ENCODE results near the gene CCN2. TPM values are rescaled to one million over a fixed set of nuclear protein-coding genes. Genes with fewer than 3 reads are reported as not detected.
"Not testable (repeated sequence)": the region's sequence is repeated elsewhere in the genome, so short reads cannot be mapped to it uniquely, and the experiment has no call there.

The CCN2 gene
- total RNA-seq, 1 donor from 2014 or later: 6.9 TPM

DNA sequence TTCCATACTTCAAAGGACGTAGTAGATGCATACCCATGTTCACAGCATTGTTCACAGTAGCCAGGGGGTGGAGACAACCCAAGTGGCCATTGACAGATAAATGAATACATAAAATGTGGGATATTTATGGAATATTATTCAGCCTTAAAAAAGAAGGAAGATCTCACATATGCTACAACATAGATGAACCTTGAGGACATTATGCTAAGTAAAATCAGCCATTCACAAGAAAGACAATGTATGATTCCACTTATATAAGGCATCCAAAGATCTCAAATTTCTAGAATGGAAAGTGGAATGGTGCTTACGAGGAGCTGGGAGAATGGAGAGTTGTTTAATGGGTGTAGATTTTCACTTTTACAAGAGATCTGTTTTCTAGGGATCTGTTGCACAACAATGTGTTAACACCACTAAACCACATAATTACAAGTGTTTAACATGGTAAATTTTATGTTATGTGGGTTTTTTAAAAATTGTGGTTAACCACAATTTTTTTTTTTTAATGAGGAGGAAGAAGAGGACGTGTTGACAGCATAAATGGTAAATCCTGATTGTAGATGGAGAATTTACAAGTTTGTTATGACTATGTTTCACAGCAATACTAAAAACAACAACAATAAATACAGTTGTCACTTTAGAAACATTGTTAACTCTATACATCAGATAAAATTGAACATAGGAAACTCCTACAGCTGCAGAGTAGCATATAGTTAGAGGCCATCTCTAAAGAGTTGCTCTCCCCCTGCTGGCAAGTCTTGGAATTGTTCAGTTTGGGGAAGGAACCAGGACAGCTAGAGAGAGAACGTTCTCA is 41.6 kb downstream of the CCN2 start:
- DNase-seq: peak; percentile 6

DNA sequence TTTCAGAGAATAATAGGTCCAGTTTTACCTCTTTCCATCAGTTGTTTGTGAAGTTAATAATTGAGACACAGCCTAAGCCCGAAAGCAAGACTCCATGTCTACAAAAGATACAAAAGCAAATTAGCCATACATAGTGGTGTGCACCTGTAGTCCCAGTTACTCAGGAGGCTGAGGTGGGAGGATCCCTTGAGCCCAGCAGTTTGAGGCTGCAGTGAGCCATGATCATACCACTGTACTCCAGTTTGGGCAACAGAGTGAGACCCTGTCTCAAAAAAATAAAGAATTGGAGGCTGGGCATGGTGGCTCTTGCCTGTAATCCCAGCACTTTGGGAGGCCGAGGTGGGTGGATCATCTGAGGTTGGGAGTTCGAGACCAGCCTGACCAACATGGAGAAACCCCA is 42.4 kb downstream of the CCN2 start:
- not testable (repeated sequence) for DNase-seq

DNA sequence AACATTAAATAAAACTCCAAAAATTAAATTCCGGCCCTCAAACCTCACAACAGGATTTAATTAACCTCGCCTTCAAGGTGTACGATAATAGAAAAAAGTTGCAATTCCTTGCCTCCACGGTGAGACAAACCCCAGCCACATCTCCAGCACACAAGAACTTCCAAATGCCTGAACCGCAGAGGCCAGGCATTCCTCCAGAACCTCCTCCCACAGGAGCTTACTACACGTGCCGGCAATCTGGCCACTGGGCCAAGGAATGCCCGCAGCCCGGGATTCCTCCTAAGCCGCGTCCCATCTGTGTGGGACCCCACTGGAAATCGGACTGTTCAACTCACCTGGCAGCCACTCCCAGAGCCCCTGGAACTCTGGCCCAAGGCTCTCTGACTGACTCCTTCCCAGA is 47.4 kb downstream of the CCN2 start:
- not testable (repeated sequence) for DNase-seq

DNA sequence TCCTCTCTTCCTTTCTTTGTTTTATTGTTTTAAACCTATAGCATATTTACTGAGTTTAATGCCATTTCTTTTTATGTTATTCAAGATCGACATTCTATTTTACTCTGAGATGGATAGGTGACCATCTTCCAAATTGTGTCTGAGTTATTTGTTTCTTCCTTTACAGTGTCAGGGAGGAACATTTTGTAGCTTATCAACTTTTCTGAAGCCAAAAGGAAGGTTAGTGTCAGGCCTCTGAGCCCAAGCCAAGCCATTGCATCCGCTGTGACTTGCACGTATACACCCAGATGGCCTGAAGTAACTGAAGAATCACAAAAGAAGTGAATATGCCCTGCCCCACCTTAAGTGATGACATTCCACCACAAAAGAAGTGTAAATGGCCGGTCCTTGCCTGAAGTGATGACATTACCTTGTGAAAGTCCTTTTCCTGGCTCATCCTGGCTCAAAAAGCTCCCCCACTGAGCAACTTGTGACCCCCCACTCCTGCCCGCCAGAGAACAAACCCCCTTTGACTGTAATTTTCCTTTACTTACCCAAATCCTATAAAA is 49.8 kb downstream of the CCN2 start:
- DNase-seq: not testable (repeated sequence)

DNA sequence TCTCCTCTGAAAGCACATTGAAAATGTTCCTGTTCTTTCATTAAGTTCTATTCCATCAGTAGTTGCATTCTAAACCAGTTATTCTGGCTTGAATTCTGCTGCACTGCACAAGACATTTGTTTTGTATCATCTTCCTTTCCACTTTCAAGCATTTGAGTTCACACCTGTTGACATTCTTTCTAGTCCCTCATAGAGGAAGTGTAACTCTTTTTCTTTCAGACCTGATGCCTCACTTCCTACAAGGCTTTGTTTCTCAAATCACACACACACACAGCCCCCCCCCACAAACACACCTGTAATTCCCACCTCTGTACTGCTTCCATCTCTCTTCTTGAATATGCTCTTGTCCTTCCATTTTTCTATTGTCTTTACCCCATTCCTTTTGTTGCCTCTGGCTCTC is 50.9 kb downstream of the CCN2 start:
- DNase-seq: no peak

DNA sequence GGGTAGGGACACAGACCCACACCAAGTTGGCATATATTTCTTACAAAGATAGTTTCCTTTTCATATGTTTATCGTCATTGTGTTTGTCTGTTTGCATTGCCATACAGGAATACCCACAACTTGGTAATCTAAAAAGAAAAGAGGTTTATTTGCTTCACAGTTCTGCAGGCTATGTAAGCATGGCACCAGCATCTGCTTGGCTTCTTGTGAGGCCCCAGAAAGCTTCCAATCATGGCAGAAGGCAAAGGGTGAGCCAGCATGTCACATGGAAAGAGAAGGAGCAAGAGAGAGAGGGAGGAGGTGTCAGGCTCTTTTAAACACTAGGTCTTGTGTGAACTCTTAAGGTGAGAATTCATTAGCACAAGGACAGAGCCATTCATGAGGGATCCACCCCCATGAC is 52.5 kb downstream of the CCN2 start:
- DNase-seq: no peak

Other genes with a start within 250 kb of the CCN2 start
- not detected for gene OR2A4, start 250.0 kb downstream of the CCN2 start, total RNA-seq
- gene CTAGE9, start 240.4 kb downstream of the CCN2 start, total RNA-seq: not detected
- gene ENPP1, start 143.4 kb downstream of the CCN2 start, total RNA-seq: 0.47 TPM

Measured in occipital lobe (tissue), 2 donors.